KMS-11 (cell line): ENCODE measurements around the gene ERFE.

Experiments used
- H2AFZ ChIP-seq: fragments of 200-600 bp; sonication (generic); 2 replicates; pipeline ENCODE4 v1.6.1; 2016; ENCODE audit warnings: antibody characterized with exemption, mixed run types, low read depth
- H3K27ac ChIP-seq: fragments of 200-600 bp; sonication (generic); 2 replicates; pipeline ENCODE4 v1.6.1; 2016; ENCODE audit warnings: mild to moderate bottlenecking, mixed run types
- H3K27me3 ChIP-seq: fragments of 200-600 bp; sonication (generic); 2 replicates; pipeline ENCODE4 v1.6.1; 2017; ENCODE audit warnings: mild to moderate bottlenecking, low read depth, mixed run types, moderate library complexity; ENCODE audit not compliant: insufficient read depth
- H3K36me3 ChIP-seq: fragments of 200-600 bp; sonication (generic); 2 replicates; pipeline ENCODE4 v1.6.1; 2017; ENCODE audit warnings: mild to moderate bottlenecking, mixed run types; ENCODE audit not compliant: insufficient read depth
- H3K4me1 ChIP-seq: fragments of 200-600 bp; sonication (generic); 2 replicates; pipeline ENCODE4 v1.6.1; 2016; ENCODE audit warnings: mild to moderate bottlenecking, low read depth, mixed run types; ENCODE audit not compliant: poor library complexity, severe bottlenecking
- H3K4me2 ChIP-seq: fragments of 200-600 bp; sonication (generic); 2 replicates; pipeline ENCODE4 v1.7.0; 2016; ENCODE audit warnings: mild to moderate bottlenecking, mixed run types
- H3K4me3 ChIP-seq: fragments of 200-600 bp; sonication (generic); IDR thresholded peaks from 2 replicates; pipeline ENCODE4 v1.6.1; 2017; ENCODE audit warnings: low read depth, low read length, mixed read lengths; ENCODE audit not compliant: insufficient read depth
- H3K79me2 ChIP-seq: fragments of 200-600 bp; sonication (generic); 2 replicates; pipeline ENCODE4 v1.6.1; 2016; ENCODE audit warnings: low read depth, mixed run types; ENCODE audit not compliant: insufficient read depth
- H3K9ac ChIP-seq: fragments of 200-600 bp; sonication (generic); 2 replicates; pipeline ENCODE4 v1.6.1; 2016; ENCODE audit warnings: mild to moderate bottlenecking, mixed run types
- H4K20me1 ChIP-seq: fragments of 200-600 bp; sonication (generic); 2 replicates; pipeline ENCODE4 v1.6.1; 2016; ENCODE audit warnings: mild to moderate bottlenecking, mixed run types; ENCODE audit not compliant: insufficient read depth
- CTCF ChIP-seq: fragments of 200-600 bp; sonication (generic); conservative IDR thresholded peaks from 2 replicates; pipeline ENCODE4 v1.6.1; 2017; ENCODE audit warnings: low read depth, mild to moderate bottlenecking, antibody characterized with exemption, low read length, moderate library complexity, mixed read lengths

ERFE gene

GRCh38 chr2:238164906-238165287 is 6.1 kb downstream of the ERFE start:
- TF ChIP-seq CTCF, result no peak
- no peak overlapping the region for H3K4me3 ChIP-seq
- H2AFZ ChIP-seq, result no peak overlapping the region
- no peak overlapping the region for H3K4me2 ChIP-seq
- H3K27me3 ChIP-seq, result no peaks in the 10 kb centered on the region
- no peak overlapping the region for H3K9ac ChIP-seq
- H3K4me1 ChIP-seq, result no peaks in the 10 kb centered on the region
- H3K27ac ChIP-seq, result no peak overlapping the region
- H3K79me2 ChIP-seq, result no peaks in the 10 kb centered on the region
- H4K20me1 ChIP-seq, result no peaks in the 10 kb centered on the region
- H3K36me3 ChIP-seq, result no peaks in the 10 kb centered on the region

GRCh38 chr2:238165288-238165921 is 6.6 kb downstream of the ERFE start:
- Histone ChIP-seq H3K36me3 (no peaks in the 10 kb centered on the region), H3K79me2 (no peaks in the 10 kb centered on the region), H2AFZ (no peak overlapping the region), H3K4me1 (peaks cover 1% of the 10 kb centered on the region), H3K4me2 (no peak overlapping the region), H3K9ac (no peak overlapping the region), H3K27ac (no peak overlapping the region), H3K4me3 (no peak overlapping the region), H3K27me3 (no peaks in the 10 kb centered on the region), H4K20me1 (no peaks in the 10 kb centered on the region)
- TF ChIP-seq CTCF, result no peak

GRCh38 chr2:238166391-238167343 is 7.9 kb downstream of the ERFE start:
- H4K20me1 ChIP-seq, result no peaks in the 10 kb centered on the region
- H3K79me2 ChIP-seq, result no peaks in the 10 kb centered on the region
- TF ChIP-seq CTCF, result no peak
- no peak overlapping the region for H2AFZ ChIP-seq
- no peak overlapping the region for H3K4me2 ChIP-seq
- H3K27me3 ChIP-seq, result no peaks in the 10 kb centered on the region
- no peak overlapping the region for H3K27ac ChIP-seq
- peaks cover 5% of the 10 kb centered on the region for H3K4me1 ChIP-seq
- H3K4me3 ChIP-seq, result no peak overlapping the region
- H3K9ac ChIP-seq, result no peak overlapping the region
- H3K36me3 ChIP-seq, result no peaks in the 10 kb centered on the region

- no peak overlapping the region for H2AFZ ChIP-seq
- H3K4me3 ChIP-seq, result no peak overlapping the region
- peaks cover 5% of the 10 kb centered on the region for H3K4me1 ChIP-seq
- no peaks in the 10 kb centered on the region for H3K79me2 ChIP-seq
- no peaks in the 10 kb centered on the region for H4K20me1 ChIP-seq
- no peak overlapping the region for H3K4me2 ChIP-seq
- no peak for TF ChIP-seq CTCF
- H3K9ac ChIP-seq, result no peak overlapping the region
- H3K27me3 ChIP-seq, result no peaks in the 10 kb centered on the region
- no peaks in the 10 kb centered on the region for H3K36me3 ChIP-seq
- no peak overlapping the region for H3K27ac ChIP-seq
Measured at GRCh38 chr2:238167344-238167715, 8.6 kb downstream of the ERFE start.
